ENCODE data around the gene SLC4A5. TPM values are rescaled to one million over a fixed set of nuclear protein-coding genes. Genes with fewer than 3 reads are reported as not detected.

The SLC4A5 gene
- total RNA-seq, 1 donor from 2014 or later: 8.2 TPM

GRCh38 chr2:74301262-74301661, 42.0 kb downstream of the SLC4A5 start:
- no peak for DNase-seq
- Mint-ChIP-seq H3K27ac (ENCODE audit: unreplicated experiment) (no peak overlapping the region), H3K4me3 (ENCODE audit: unreplicated experiment) (no peak overlapping the region), H3K9me3 (ENCODE audit: unreplicated experiment) (peaks cover 10% of the 10 kb centered on the region), H3K36me3 (ENCODE audit: unreplicated experiment) (peaks cover 26% of the 10 kb centered on the region), H3K4me1 (ENCODE audit: low read depth, unreplicated experiment) (no peaks in the 10 kb centered on the region), H3K27me3 (ENCODE audit: unreplicated experiment) (peaks cover 1% of the 10 kb centered on the region)
- no peak for TF ChIP-seq CTCF (IDR thresholded peaks at IDR 0.05; ENCODE audit: partially characterized antibody, unreplicated experiment)

GRCh38 chr2:74300506-74300905, 42.7 kb downstream of the SLC4A5 start:
- Mint-ChIP-seq H3K36me3 (ENCODE audit: unreplicated experiment) (peaks cover 26% of the 10 kb centered on the region), H3K27ac (ENCODE audit: unreplicated experiment) (no peak overlapping the region), H3K4me1 (ENCODE audit: low read depth, unreplicated experiment) (no peaks in the 10 kb centered on the region), H3K27me3 (ENCODE audit: unreplicated experiment) (peaks cover 1% of the 10 kb centered on the region), H3K4me3 (ENCODE audit: unreplicated experiment) (no peak overlapping the region), H3K9me3 (ENCODE audit: unreplicated experiment) (peaks cover 7% of the 10 kb centered on the region)
- no peak for DNase-seq
- no peak for TF ChIP-seq CTCF (IDR thresholded peaks at IDR 0.05; ENCODE audit: partially characterized antibody, unreplicated experiment)

GRCh38 chr2:74297950-74298349, 45.3 kb downstream of the SLC4A5 start:
- Mint-ChIP-seq H3K36me3 (ENCODE audit: unreplicated experiment) (peaks cover 26% of the 10 kb centered on the region), H3K9me3 (ENCODE audit: unreplicated experiment) (peaks cover 7% of the 10 kb centered on the region), H3K27ac (ENCODE audit: unreplicated experiment) (no peak overlapping the region), H3K4me3 (ENCODE audit: unreplicated experiment) (no peak overlapping the region), H3K4me1 (ENCODE audit: low read depth, unreplicated experiment) (no peaks in the 10 kb centered on the region), H3K27me3 (ENCODE audit: unreplicated experiment) (peaks cover 1% of the 10 kb centered on the region)
- TF ChIP-seq CTCF (IDR thresholded peaks at IDR 0.05; ENCODE audit: partially characterized antibody, unreplicated experiment): no peak
- no peak for DNase-seq

GRCh38 chr2:74297391-74297790, 45.8 kb downstream of the SLC4A5 start:
- H3K9me3 Mint-ChIP-seq (ENCODE audit: unreplicated experiment): peaks cover 7% of the 10 kb centered on the region
- no peak for DNase-seq
- TF ChIP-seq CTCF (IDR thresholded peaks at IDR 0.05; ENCODE audit: partially characterized antibody, unreplicated experiment): no peak
- H3K4me1 Mint-ChIP-seq (ENCODE audit: low read depth, unreplicated experiment): no peaks in the 10 kb centered on the region
- no peak overlapping the region for H3K4me3 Mint-ChIP-seq (ENCODE audit: unreplicated experiment)
- peaks cover 26% of the 10 kb centered on the region for H3K36me3 Mint-ChIP-seq (ENCODE audit: unreplicated experiment)
- no peak overlapping the region for H3K27ac Mint-ChIP-seq (ENCODE audit: unreplicated experiment)
- H3K27me3 Mint-ChIP-seq (ENCODE audit: unreplicated experiment): peaks cover 4% of the 10 kb centered on the region

GRCh38 chr2:74293191-74293991, 49.8 kb downstream of the SLC4A5 start:
- Mint-ChIP-seq H3K36me3 (ENCODE audit: unreplicated experiment) (peaks cover 14% of the 10 kb centered on the region), H3K4me3 (ENCODE audit: unreplicated experiment) (no peak overlapping the region), H3K27ac (ENCODE audit: unreplicated experiment) (no peak overlapping the region), H3K4me1 (ENCODE audit: low read depth, unreplicated experiment) (no peaks in the 10 kb centered on the region), H3K27me3 (ENCODE audit: unreplicated experiment) (peaks cover 6% of the 10 kb centered on the region), H3K9me3 (ENCODE audit: unreplicated experiment) (peaks cover 1% of the 10 kb centered on the region)
- no peak for TF ChIP-seq CTCF (IDR thresholded peaks at IDR 0.05; ENCODE audit: partially characterized antibody, unreplicated experiment)
- no peak for DNase-seq

All from glutamatergic neuron (in vitro differentiated cells).